ENCODE measurements around the gene ADAMTS6.

- TF ChIP-seq CTCF (IDR thresholded peaks at IDR 0.05) (no peak), POLR2A (IDR thresholded peaks at IDR 0.05) (no peak)
Observed at GRCh38 chr5:65209341-65209740, 272.4 kb downstream of the ADAMTS6 start.

All from uterus (tissue), 2 donors.